SK-N-DZ (cell line): ENCODE measurements around the gene ACTC1.
A peak's percentile ranks its signal among the peaks of the same experiment; 100 is the strongest.

Experiments used
- DNase-seq: peaks from one replicate; pipeline ENCODE4 v3.0.0-alpha.2; 2015; ENCODE audit warnings: low spot score

Gene ACTC1

DNA sequence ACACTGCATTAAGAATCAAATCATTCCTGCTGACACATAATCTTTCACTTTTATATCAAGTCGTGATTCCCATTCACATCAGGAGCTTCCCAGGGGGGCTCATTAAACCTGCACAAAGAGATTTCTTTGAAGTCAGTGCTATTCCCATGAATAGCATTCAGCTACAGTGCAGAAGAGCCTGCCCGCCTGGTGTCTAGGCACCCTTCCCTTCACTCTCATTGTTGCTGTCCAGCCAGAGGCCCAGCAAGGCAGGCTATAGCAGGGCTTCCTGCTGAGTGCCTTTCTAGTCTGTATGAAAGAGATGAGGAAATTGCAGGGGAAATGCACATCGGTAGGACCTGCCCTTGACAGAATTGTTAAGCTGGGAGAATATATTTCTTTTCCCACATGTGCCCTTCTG, 36.0 kb downstream of the ACTC1 start:
- no peak for DNase-seq

DNA sequence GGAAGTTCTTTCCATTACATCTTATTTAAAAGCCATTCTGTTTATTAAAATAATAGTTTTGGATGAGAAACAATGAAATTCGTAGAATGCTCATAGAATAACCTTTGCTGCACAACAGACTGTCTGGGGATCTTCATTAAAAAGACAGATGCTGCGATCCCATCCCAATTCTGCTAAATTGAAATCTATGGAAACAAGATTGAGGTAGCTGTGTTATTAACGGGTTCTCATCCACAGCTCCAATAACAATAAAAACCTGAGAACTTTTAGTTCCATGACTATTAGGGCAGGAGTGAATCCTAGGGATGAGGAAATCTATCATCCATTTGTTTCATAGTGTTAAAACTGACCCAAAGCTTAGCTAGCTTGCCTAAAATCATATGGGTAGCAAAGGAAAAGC, 38.1 kb downstream of the ACTC1 start:
- no peak for DNase-seq

DNA sequence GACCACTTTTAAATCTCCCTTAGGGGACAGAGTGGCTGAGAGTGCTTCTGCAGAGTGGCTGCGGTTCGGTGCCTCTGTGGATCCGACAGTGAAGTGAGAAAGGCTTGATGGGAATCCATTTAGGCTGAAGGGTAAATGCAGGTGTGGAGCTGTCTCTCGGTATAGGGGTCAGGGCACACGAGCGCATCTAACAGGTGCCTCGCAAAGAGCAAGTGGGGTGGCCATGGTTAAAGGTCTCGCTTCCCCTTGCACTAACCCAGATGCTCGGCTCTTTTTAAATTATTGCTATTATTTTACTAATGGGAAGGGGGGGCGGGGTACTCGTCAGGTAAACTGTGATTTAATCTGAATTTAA, 40.0 kb downstream of the ACTC1 start:
- no peak for DNase-seq

DNA sequence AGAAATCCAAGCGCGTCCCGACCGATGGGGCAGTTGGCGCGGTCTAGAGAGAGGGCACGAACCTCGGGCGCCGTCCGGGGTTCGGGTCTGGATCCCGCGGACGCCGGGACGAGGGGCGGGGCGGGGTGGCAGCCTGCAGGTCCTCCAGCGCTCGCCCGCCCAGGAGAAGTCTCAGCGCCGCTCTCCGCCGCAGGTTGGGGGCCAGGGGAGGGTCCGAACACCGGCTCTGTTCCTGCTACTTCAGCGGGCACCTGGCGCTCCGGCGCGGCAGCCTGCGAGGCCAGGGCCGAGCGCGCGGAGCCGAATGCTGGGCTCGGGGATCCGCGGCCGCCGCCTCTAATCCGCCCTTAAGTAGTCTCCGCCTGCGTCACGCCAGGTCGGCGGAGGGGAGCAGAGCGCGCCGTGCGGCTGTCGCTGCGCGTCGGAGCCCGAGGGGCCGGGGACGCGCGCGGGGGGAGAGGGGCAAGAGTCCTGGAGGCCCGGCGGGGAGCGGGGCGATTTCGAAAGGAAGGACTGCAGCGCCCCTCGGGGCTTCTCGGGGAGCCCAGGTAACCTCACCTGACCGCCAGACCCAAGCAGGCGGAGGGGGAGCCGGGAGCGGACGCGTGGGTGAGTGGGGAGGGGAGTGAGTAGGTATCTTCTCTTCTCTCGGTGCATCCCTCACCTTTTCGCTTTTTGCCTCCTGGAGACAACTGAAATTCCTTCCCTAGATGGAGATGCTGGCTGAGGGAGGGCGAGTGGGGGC, 40.5 kb downstream of the ACTC1 start, which contains the start of gene GJD2:
Gene GJD2, minus strand, starts transcription at position 325 of the 745 bp plus-strand sequence. CDS start 510 bp downstream, outside the sequence.
- peak; percentile 36 for DNase-seq

DNA sequence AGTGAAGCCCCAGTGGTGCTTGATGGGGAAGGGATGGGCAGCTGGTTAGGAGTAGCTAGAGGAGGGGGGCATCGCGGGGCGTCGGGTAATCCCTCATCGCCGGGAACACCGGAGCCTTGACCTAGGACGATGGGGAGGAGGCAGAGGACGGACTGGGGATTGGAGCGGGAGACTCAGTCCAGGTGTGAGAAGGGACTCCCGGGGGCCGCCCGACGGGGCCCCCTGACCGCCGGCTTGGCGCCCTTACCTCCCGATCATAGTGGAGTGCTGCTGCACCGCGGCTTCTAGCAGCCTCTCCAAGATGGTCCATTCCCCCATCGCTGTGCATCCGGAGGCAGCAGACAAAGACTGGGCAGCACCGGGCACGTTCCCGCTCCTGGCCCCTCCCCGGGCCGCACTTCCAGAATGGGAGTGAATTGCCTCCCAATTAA, 41.2 kb downstream of the ACTC1 start:
- DNase-seq: no peak

DNA sequence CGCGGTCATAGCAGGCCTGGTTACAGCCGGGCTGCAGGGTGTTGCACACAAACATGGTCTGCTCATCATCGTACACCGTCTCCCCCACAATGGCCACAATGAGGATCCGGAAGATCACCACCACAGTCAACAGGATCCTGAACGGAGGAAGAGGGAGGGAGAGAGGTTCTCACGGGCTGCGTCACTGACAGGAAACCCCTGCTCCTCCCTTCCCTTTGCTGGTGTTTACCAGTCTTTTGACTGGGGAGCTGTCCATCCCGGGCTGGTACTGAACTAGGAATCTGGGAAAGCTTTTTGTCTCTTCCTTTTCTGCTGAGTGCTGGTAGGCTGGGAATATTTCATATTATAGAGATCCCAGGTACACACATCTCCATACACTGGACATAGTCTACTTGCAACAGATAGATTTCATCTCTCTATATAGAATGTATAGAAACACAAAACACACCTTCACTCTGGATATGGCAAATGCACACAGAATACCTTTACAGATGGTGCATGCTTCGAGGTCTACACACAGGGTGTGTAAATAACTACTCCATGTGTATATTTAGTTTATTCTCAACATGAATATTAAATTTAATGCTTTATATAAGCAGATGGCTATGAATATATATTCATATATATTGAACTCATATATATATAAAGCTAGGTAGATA, 42.0 kb downstream of the ACTC1 start:
- DNase-seq: no peak

DNA sequence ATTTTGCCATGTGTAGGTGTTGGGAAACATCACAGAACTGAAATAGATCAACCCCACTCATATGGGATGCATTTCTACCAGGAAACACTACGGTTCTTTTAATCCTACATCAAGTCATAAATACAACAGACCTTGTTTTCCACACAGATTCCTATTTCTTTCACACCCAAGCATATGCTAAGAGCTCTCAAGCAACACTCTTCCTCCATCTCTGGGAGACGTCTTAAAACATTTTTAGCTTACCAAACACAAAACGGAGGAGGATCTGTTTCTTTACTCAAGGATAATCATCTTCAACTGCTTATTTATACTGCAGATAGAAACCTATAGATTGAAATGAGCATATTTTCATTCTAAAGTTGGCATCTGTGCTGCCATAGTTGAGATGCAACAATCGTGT, 45.7 kb downstream of the ACTC1 start:
- no peak for DNase-seq
